ENCODE results near the gene TMEM116.

DNA sequence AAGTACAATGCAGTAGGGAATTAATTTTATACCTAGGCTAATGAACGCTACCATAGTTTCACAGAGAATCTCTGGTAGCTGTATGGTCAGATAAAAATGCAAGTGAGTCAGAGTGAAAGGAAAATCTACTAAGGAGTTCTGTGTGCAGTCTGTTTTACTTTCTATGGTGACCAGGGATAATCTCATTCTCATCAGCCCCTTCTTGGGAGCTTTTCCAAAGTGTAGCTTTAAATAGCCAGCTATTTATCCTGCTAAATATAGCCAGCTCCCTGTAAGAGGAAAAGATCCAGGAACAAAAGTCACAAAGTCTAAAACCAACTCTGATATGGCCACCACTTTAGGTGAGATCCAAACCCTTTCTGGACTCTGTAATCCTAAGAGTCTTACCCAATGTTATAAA is 75.5 kb downstream of the TMEM116 start:
- no peak for TF ChIP-seq POLR2A (IDR thresholded peaks at IDR 0.05)
- TF ChIP-seq, protein P1, sequence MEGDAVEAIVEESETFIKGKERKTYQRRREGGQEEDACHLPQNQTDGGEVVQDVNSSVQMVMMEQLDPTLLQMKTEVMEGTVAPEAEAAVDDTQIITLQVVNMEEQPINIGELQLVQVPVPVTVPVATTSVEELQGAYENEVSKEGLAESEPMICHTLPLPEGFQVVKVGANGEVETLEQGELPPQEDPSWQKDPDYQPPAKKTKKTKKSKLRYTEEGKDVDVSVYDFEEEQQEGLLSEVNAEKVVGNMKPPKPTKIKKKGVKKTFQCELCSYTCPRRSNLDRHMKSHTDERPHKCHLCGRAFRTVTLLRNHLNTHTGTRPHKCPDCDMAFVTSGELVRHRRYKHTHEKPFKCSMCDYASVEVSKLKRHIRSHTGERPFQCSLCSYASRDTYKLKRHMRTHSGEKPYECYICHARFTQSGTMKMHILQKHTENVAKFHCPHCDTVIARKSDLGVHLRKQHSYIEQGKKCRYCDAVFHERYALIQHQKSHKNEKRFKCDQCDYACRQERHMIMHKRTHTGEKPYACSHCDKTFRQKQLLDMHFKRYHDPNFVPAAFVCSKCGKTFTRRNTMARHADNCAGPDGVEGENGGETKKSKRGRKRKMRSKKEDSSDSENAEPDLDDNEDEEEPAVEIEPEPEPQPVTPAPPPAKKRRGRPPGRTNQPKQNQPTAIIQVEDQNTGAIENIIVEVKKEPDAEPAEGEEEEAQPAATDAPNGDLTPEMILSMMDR (IDR thresholded peaks at IDR 0.05) = no peak
- no peak for TF ChIP-seq EP300 (IDR thresholded peaks at IDR 0.05)
